Keratinocyte (primary cell): ENCODE results near the gene FAM199X. TPM values are rescaled to one million over a fixed set of nuclear protein-coding genes. Genes with fewer than 3 reads are reported as not detected.

Experiments
- DNase-seq: peaks from one replicate; pipeline ENCODE4 v3.0.0-alpha.2; 2011; ENCODE audit warnings: low read depth, missing footprints, low spot score
- FAIRE-seq: peaks from 2 replicates; lab custom pipeline; 2011; peaks lifted over from hg19 to GRCh38; lab: Jason Lieb, UNC
- H2AFZ ChIP-seq: 2 replicates; pipeline ENCODE4 v1.6.0; 2012; ENCODE audit warnings: low read length, control low read depth, inconsistent platforms; ENCODE audit not compliant: control insufficient read depth
- H3K27ac ChIP-seq: 2 replicates; pipeline ENCODE4 v1.5.1; 2011; ENCODE audit warnings: low read length; ENCODE audit not compliant: control insufficient read depth, insufficient read depth
- H3K27me3 ChIP-seq: 3 replicates; pipeline ENCODE4 v1.6.0; 2011; ENCODE audit warnings: low read length; ENCODE audit not compliant: control insufficient read depth, insufficient read depth; ENCODE audit errors: extremely low read depth
- H3K36me3 ChIP-seq, 2 experiments: 2 replicates in 1 of 2; 3 replicates in 1 of 2; pipeline ENCODE4 v1.5.1; 2011; ENCODE audit warnings: low read length in 2 of 2, mild to moderate bottlenecking in 1 of 2; ENCODE audit not compliant: control insufficient read depth in 2 of 2, insufficient read depth in 2 of 2; ENCODE audit errors: extremely low read depth in 1 of 2
- H3K4me1 ChIP-seq: 3 replicates; pipeline ENCODE4 v1.5.1; 2011; ENCODE audit warnings: low read length; ENCODE audit not compliant: control insufficient read depth, insufficient read depth; ENCODE audit errors: extremely low read depth
- H3K4me2 ChIP-seq: 3 replicates; pipeline ENCODE4 v1.6.0; 2011; ENCODE audit warnings: low read depth, low read length; ENCODE audit not compliant: control insufficient read depth, insufficient read depth; ENCODE audit errors: extremely low read depth
- H3K4me3 ChIP-seq, 3 experiments: fragments of 200-600 bp in 1 of 3; sonication (generic) in 1 of 3; 2 replicates in 2 of 3; 3 replicates in 1 of 3; pipeline ENCODE4 v1.5.1; 2011 to 2016; ENCODE audit warnings: low read length in 3 of 3, mild to moderate bottlenecking in 3 of 3, control low read depth in 2 of 3, inconsistent platforms in 1 of 3, low read depth in 1 of 3, mixed read lengths in 1 of 3, mixed run types in 1 of 3, moderate library complexity in 1 of 3; ENCODE audit not compliant: control insufficient read depth in 2 of 3, insufficient read depth in 2 of 3; ENCODE audit errors: extremely low read depth in 1 of 3
- H3K79me2 ChIP-seq: 2 replicates; pipeline ENCODE4 v1.6.0; 2012; ENCODE audit warnings: low read length; ENCODE audit not compliant: control insufficient read depth, insufficient read depth
- H3K9ac ChIP-seq: 3 replicates; pipeline ENCODE4 v1.6.0; 2011; ENCODE audit warnings: low read length; ENCODE audit not compliant: control insufficient read depth, insufficient read depth; ENCODE audit errors: extremely low read depth
- H3K9me1 ChIP-seq: 3 replicates; pipeline ENCODE4 v1.6.0; 2011; ENCODE audit warnings: low read length; ENCODE audit not compliant: control insufficient read depth, insufficient read depth; ENCODE audit errors: extremely low read depth
- H3K9me3 ChIP-seq: 2 replicates; pipeline ENCODE4 v1.5.1; 2012; ENCODE audit warnings: low read depth, low read length; ENCODE audit not compliant: control insufficient read depth
- H4K20me1 ChIP-seq: 3 replicates; pipeline ENCODE4 v1.6.0; 2011; ENCODE audit warnings: low read length; ENCODE audit not compliant: control insufficient read depth, insufficient read depth; ENCODE audit errors: extremely low read depth
- CTCF ChIP-seq, 3 experiments: IDR thresholded peaks in 1 of 3; conservative IDR thresholded peaks in 1 of 3; optimal IDR thresholded peaks in 1 of 3; 2 replicates in 2 of 3; 3 replicates in 1 of 3; pipeline versions ENCODE3 to v1.5.1; 2011; ENCODE audit warnings: low read length in 3 of 3, mild to moderate bottlenecking in 3 of 3, moderate library complexity in 2 of 3, control low read depth in 1 of 3, inconsistent platforms in 1 of 3; ENCODE audit not compliant: insufficient read depth in 2 of 3; ENCODE audit errors: extremely low read depth in 1 of 3
- EZH2 ChIP-seq: IDR thresholded peaks from one replicate; pipeline ENCODE4 v1.6.1; 2012; ENCODE audit warnings: inconsistent platforms, mild to moderate bottlenecking, low read length, moderate library complexity
- dilution Hi-C: fragments of 300-500 bp; cut with MboI; formaldehyde crosslinking; loops from one replicate; pipeline ENCODE4 v1.7.0; 2020; ENCODE audit warnings: low sequenced_read_pairs; ENCODE audit not compliant: extremely low pct_ligation_motif_present
- polyA plus RNA-seq, 5 experiments: library from polyadenylated mRNA; depleted of rRNA in 3 of 5; stranded (reverse) in 3 of 5; stranded (forward) in 1 of 5; unstranded in 1 of 5; fragments of >200 nt; gene quantifications; 1 replicate in 1 of 5; 2 replicates in 3 of 5; 3 replicates in 1 of 5; pipeline versions ENCODE4 v1.2.1 to v1.2.3, GENCODE V29; 2011 to 2012; ENCODE audit warnings: missing spikeins in 2 of 5, low read depth in 1 of 5, low replicate concordance in 1 of 5

Gene FAM199X
- polyA plus RNA-seq, 1 donor (not counting 4 experiments of a cell fraction or from before 2014, with no cell fraction given): 16.1 TPM

- Histone ChIP-seq H3K27ac (no peak overlapping the region), H4K20me1 (no peaks in the 10 kb centered on the region), H3K9ac (no peak overlapping the region), H3K9me3 (no peaks in the 10 kb centered on the region), H3K36me3 (no peaks in the 10 kb centered on the region), H2AFZ (no peak overlapping the region), H3K4me3 (no peak overlapping the region), H3K27me3 (no peaks in the 10 kb centered on the region), H3K9me1 (no peaks in the 10 kb centered on the region), H3K4me1 (no peaks in the 10 kb centered on the region), H3K4me2 (no peak overlapping the region), H3K79me2 (no peaks in the 10 kb centered on the region)
- dilution Hi-C loops: no loop called here
- no peak for DNase-seq
- no peak for FAIRE-seq
- TF ChIP-seq CTCF (optimal IDR thresholded peaks at IDR 0.05 in 1 of 3, IDR thresholded peaks at IDR 0.05 in 1 of 3, conservative IDR thresholded peaks at IDR 0.05 in 1 of 3; ENCODE audit: extremely low read depth in 1 of 3, insufficient read depth in 2 of 3, low read length in 3 of 3) (no peak), EZH2 (no peak)
These were observed 39.4 kb upstream of the FAM199X start for GRCh38 chrX:104126856-104127255.

GRCh38 chrX:104130808-104131207 lies 35.4 kb upstream of the FAM199X start:
- H3K4me3 ChIP-seq: no peak overlapping the region
- H3K9me3 ChIP-seq: no peaks in the 10 kb centered on the region
- H3K4me2 ChIP-seq: no peak overlapping the region
- DNase-seq (no peak), FAIRE-seq (no peak)
- no peaks in the 10 kb centered on the region for H3K9me1 ChIP-seq
- no peaks in the 10 kb centered on the region for H3K4me1 ChIP-seq
- no peak overlapping the region for H3K9ac ChIP-seq
- no peaks in the 10 kb centered on the region for H3K79me2 ChIP-seq
- H4K20me1 ChIP-seq: no peaks in the 10 kb centered on the region
- no peaks in the 10 kb centered on the region for H3K27me3 ChIP-seq
- TF ChIP-seq CTCF (optimal IDR thresholded peaks at IDR 0.05 in 1 of 3, IDR thresholded peaks at IDR 0.05 in 1 of 3, conservative IDR thresholded peaks at IDR 0.05 in 1 of 3; ENCODE audit: extremely low read depth in 1 of 3, insufficient read depth in 2 of 3, low read length in 3 of 3): no peak
- no peak for TF ChIP-seq EZH2
- H3K36me3 ChIP-seq: no peaks in the 10 kb centered on the region
- dilution Hi-C loops: no loop called here
- H2AFZ ChIP-seq: no peak overlapping the region
- H3K27ac ChIP-seq: no peak overlapping the region
